T1000 (cell line): ENCODE measurements around the gene ASXL3.

Experiments used
- DNase-seq: peaks from one replicate; lab custom pipeline; 2025; ENCODE audit warnings: mixed read lengths; lab: John Stamatoyannopoulos, UW

ASXL3 gene

GRCh38 chr18:33577685-33578517 is at the start of gene ASXL3:
TSS of gene ASXL3 (plus strand) at chr18:33578219. CDS start at chr18:33578632, 413 bp downstream.
- DNase-seq = no peak

GRCh38 chr18:33532978-33533377 is 45.0 kb upstream of the ASXL3 start:
- no peak for DNase-seq

- no peak for DNase-seq
Observed at GRCh38 chr18:33536904-33537303, 41.1 kb upstream of the ASXL3 start.

- no peak for DNase-seq
Observed at GRCh38 chr18:33538418-33539042, 39.5 kb upstream of the ASXL3 start.

- no peak for DNase-seq
Observed at GRCh38 chr18:33540392-33540791, 37.6 kb upstream of the ASXL3 start.

- no peak for DNase-seq
Observed at GRCh38 chr18:33541316-33541715, 36.7 kb upstream of the ASXL3 start.

- DNase-seq = no peak
Observed at GRCh38 chr18:33556846-33557245, 21.2 kb upstream of the ASXL3 start.

- DNase-seq = no peak
Observed at GRCh38 chr18:33557706-33558105, 20.3 kb upstream of the ASXL3 start.

GRCh38 chr18:33558529-33558928 is 19.5 kb upstream of the ASXL3 start:
- no peak for DNase-seq

- no peak for DNase-seq
Observed at GRCh38 chr18:33560686-33561370, 17.2 kb upstream of the ASXL3 start.

GRCh38 chr18:33562741-33563140 is 15.3 kb upstream of the ASXL3 start:
- no peak for DNase-seq

- no peak for DNase-seq
Observed at GRCh38 chr18:33567705-33568104, 10.3 kb upstream of the ASXL3 start.

- DNase-seq = no peak
Observed at GRCh38 chr18:33571998-33572787, 5.8 kb upstream of the ASXL3 start.

GRCh38 chr18:33573193-33573592 is 4.8 kb upstream of the ASXL3 start:
- DNase-seq = no peak

GRCh38 chr18:33575451-33575850 is 2.6 kb upstream of the ASXL3 start:
- no peak for DNase-seq

- DNase-seq = no peak
Observed at GRCh38 chr18:33576999-33577646, 896 bp upstream of the ASXL3 start.

GRCh38 chr18:33578518-33579348 is 714 bp downstream of the ASXL3 start:
- DNase-seq = no peak

GRCh38 chr18:33579349-33580215 is 1.6 kb downstream of the ASXL3 start:
- DNase-seq = no peak

- no peak for DNase-seq
Observed at GRCh38 chr18:33580546-33580945, 2.5 kb downstream of the ASXL3 start.

GRCh38 chr18:33581856-33582255 is 3.8 kb downstream of the ASXL3 start:
- DNase-seq = no peak
